ENCODE data around the gene KRR1.

DNA sequence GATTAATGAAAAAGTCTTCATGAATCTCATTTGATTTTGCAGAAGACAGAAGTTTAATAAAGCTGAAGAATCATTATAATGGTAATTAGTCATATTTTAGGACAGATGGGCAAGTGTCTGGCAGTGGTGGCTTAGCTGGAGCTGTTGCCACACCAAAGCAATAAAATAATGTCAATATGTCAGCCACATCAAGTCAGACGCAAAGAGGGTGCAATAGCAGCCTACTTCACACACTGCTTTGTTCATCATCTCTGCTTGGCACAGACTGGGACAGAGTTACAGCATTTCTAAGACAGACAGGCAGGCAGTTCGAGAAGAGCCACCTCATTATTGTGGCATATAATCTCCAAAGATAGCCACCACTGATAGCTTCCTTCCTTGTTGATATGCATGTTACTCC is 16.9 kb upstream of the KRR1 start:
- TF ChIP-seq POLR2A (IDR thresholded peaks at IDR 0.05): no peak
- no peak for TF ChIP-seq CTCF (IDR thresholded peaks at IDR 0.05)
